H1 (cell line): ENCODE measurements around the gene AIRE. TPM values are rescaled to one million over a fixed set of nuclear protein-coding genes. Genes with fewer than 3 reads are reported as not detected.

Source experiments
- PHF8 ChIP-seq: fragments of 200-600 bp; sonication (generic); conservative IDR thresholded peaks from 2 replicates; pipeline ENCODE4 v1.7.1; 2012; ENCODE audit warnings: low read depth, mild to moderate bottlenecking, inconsistent platforms, low read length, moderate library complexity
- polyA plus RNA-seq, 7 experiments: library from polyadenylated mRNA; depleted of rRNA in 3 of 7; stranded (reverse) in 5 of 7; unstranded in 2 of 7; fragments of >200 nt in 5 of 7; fragments of 200-250 nt in 2 of 7; gene quantifications; 1 replicate in 5 of 7; 2 replicates in 1 of 7; 4 replicates in 1 of 7; pipeline versions ENCODE4 v1.2.1 to v1.2.3, GENCODE V29; 2011 to 2013; ENCODE audit warnings: missing spikeins in 2 of 7, mixed read lengths in 2 of 7
- total RNA-seq: library from RNA; stranded (reverse); fragmentation: NEBNext Ultra II Directional; extraction: Animal tissue kit (Norgen Biotek cat#: 25700); gene quantifications from 2 replicates; pipeline ENCODE4 v1.2.1, GENCODE V29; 2021

The AIRE gene
- total and polyA plus RNA-seq, 2 of the 8 experiments (the other 6 are each of a cell fraction or from before 2014, with no cell fraction given), result 0.09 TPM; not detected in 1

GRCh38 chr21:44271558-44272283, 14.0 kb upstream of the AIRE start (continued):
- TF ChIP-seq PHF8, result no peak
